Measurements from ENCODE around the gene UGT1A6.

The UGT1A6 gene

DNA sequence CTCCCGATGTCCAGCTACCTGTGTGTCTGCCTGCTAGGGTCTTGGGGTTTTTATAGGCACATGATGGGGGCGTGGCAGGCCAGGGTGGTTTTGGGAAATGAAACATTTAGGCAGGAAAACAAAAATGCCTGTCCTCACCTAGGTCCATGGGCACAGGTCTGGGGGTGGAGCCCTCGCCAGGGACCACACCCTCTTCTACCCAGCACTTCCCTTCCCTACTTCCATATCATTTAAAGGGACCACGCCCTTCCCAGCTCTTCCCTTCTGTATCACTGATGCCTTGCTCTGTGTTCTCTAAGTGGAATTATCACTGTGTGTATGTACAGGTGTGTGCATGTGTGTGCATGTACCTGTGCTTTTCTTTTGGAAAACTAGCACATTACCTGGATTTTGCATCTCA lies 73.7 kb downstream of the UGT1A6 start:
- no peak for DNase-seq (ENCODE audit: low read depth in 2 of 2)

DNA sequence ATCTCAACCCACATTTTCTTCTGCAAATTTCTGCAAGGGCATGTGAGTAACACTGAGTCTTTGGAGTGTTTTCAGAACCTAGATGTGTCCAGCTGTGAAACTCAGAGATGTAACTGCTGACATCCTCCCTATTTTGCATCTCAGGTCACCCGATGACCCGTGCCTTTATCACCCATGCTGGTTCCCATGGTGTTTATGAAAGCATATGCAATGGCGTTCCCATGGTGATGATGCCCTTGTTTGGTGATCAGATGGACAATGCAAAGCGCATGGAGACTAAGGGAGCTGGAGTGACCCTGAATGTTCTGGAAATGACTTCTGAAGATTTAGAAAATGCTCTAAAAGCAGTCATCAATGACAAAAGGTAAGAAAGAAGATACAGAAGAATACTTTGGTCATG lies 75.4 kb downstream of the UGT1A6 start:
- no peak for DNase-seq (ENCODE audit: low read depth in 2 of 2)

DNA sequence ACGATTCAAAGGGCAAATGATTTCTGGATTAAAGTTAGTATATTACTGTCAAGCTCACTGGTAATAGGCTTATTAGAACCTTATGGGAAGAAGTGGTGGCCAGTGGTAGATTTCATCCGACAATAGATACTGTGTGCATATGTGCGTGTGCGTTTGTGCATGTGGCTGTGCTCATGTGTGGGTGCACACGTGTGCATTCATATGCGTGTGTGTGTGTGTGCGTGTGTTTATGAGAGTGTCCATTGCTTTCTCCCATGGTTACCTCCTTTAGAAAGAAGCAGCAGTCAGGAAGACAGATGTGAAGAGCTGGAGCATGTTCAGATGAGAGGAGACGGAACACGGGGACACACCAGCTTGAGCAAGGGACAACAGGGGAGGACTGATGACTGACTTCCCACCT lies 76.6 kb downstream of the UGT1A6 start:
- DNase-seq (ENCODE audit: low read depth in 2 of 2): no peak

DNA sequence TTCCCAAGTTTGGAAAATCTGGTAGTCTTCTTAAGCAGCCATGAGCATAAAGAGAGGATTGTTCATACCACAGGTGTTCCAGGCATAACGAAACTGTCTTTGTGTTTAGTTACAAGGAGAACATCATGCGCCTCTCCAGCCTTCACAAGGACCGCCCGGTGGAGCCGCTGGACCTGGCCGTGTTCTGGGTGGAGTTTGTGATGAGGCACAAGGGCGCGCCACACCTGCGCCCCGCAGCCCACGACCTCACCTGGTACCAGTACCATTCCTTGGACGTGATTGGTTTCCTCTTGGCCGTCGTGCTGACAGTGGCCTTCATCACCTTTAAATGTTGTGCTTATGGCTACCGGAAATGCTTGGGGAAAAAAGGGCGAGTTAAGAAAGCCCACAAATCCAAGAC lies 79.5 kb downstream of the UGT1A6 start:
- no peak for DNase-seq (ENCODE audit: low read depth in 2 of 2)

GRCh38 chr2:233772583-233772982 lies 79.9 kb downstream of the UGT1A6 start:
- no peak for DNase-seq (ENCODE audit: low read depth in 2 of 2)

DNA sequence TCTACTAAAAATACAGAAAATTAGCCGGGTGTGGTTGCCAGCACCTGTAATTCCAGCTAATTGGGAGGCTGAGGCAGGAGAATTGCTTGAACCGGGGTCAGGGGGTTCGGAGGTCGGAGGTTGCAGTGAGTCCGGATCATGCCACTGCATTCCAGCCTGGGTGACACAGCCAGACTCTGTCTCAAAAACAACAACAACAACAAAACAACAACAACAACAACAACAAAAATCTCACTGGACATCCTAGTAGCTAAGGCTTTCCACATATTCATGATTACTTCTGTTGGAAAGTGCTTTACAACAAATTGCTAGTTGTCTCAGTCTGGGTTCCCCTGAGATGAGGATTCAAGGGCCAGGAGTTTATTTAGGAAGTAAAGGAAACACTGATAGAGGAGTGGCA lies 81.2 kb downstream of the UGT1A6 start:
- DNase-seq (ENCODE audit: low read depth in 2 of 2): no peak

GRCh38 chr2:233775414-233775813 lies 82.7 kb downstream of the UGT1A6 start:
- no peak for DNase-seq (ENCODE audit: low read depth in 2 of 2)

DNA sequence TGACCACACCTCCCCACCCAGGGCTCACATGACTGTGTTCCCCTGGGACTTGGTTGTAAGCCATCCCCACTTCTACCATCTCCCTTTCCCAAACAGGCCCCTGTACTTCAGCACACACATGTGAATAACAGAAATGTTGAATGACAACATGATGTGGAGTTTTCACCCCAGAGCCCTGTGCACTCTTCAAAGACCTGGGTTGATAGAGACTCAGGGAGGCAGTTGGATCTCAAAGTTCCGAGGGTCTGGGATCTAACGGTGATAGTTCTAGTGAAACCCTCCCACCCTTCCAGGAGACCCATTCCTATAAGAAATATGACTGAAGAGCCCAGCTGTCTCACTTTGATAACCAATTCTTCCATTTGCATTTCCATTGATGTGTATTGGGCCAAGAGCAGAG lies 85.3 kb downstream of the UGT1A6 start, which contains the start of gene MROH2A:
Gene MROH2A (plus strand): TSS at position 301 of the 400 bp plus-strand sequence. CDS start 1,029 bp downstream, outside the sequence.
- DNase-seq (ENCODE audit: low read depth in 2 of 2): no peak

DNA sequence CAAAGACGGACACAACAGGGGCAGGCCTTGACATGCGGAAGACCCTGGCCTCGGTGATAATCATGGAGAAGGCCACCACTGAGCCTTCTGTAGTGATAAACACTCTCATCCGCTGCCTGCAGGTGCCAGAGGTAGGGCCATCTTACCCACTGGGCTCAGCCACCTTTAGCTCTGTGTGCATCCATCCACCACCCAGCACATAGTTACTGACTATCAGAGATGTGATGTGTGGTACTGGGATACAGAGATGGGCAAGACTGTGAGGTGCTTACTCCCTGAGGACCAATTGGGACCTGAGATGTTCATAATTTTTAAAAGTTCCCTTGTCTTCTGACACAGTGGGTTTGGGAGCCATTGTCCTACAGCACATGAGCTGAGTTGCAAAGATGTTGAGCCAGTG lies 87.0 kb downstream of the UGT1A6 start:
- DNase-seq (ENCODE audit: low read depth in 2 of 2): no peak

GRCh38 chr2:233780771-233781170 lies 88.1 kb downstream of the UGT1A6 start:
- DNase-seq (ENCODE audit: low read depth in 2 of 2): no peak

GRCh38 chr2:233789554-233789953 lies 96.9 kb downstream of the UGT1A6 start:
- no peak for DNase-seq (ENCODE audit: low read depth in 2 of 2)

DNA sequence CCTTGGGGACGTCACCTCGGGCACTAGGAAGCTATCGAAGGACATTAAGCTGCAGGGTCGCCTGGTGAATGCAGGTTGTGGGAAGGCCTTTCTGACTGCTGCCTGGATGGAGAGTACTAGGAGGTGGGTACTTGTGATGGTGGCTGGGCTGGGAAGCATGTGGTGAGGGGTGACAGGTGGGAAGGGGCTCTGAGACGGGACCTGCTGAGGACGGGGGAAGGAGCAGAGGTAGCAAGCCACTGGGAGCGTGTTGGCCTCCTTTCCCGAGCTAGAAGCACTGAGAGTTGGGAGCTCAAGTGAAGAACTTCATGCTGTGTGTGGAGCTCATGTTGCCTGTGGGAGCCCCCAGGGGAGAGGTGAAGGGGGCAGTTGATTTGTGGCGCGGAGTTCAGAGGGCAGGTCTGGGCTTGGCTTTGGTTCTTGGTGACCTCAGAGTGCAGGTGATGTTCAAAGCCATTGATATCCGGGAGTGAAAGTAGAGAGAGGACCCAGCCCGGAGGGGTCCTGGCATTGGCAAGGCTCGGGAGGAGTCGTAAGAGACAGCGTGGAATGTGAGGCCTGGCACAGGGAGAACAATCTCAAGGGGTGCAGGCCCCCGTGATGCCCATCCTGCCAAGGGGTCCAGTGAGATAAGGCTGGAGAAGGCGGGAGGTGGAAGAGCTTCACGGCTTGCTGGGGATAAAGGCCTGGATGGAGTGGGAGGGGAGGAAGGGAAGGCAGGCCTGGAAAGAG lies 98.6 kb downstream of the UGT1A6 start:
- DNase-seq (ENCODE audit: low read depth in 2 of 2): no peak

DNA sequence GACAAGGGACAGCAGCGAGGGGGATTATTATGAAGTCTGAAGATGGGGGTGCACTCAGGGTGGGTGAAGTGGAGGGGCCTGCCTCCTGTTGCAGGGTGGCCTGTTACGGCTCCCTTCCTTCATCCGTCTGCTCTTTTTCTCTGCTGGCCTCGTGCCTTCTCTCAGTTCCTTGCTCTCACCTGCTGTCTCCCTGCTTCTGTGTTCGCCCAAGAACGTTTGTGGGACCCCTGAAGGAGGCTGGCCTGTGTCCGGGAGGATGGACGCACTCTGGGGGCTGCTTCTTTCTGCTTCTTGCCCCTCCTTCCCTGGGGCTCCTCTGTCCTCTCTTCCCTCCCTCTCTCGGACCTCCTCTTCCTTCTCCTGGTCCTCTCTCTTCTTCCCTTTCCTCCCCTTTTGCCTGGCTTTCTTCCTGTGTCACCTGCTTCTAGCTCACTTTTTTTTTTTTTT lies 99.2 kb downstream of the UGT1A6 start:
- DNase-seq (ENCODE audit: low read depth in 2 of 2): no peak

GRCh38 chr2:233792720-233793119 lies 100.0 kb downstream of the UGT1A6 start:
- no peak for DNase-seq (ENCODE audit: low read depth in 2 of 2)

DNA sequence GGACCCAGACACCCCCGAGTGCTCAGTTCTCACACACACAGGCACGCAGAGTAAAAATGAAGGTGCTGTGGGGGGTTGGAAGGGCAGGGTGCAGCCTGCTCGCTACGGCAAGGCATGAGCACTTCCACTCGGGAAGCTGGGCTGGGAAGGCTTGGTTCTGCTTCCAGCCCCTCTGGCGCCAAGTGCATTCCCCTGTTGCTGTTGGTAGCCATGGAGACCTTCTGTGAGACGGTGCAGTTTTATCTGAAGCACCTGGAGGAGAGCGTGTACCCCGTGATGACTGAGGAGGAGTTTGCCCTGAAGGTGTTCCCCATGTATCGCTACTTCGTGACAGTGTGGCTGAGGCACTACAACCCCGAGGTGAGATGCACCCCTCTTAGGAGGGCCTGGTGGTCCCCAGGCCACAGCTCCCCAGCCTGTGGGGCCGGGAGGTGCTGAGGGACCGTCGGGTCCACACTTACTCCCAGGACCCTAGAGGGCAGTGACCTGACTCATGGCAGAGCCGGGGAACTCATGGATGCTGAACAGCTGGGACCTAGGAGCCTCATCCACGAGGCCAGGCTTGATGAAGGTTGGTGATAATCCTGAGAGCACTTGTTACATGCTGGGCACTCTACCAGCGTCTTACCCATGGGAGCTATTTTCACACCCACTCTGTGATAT lies 100.9 kb downstream of the UGT1A6 start:
- DNase-seq (ENCODE audit: low read depth in 2 of 2): no peak

DNA sequence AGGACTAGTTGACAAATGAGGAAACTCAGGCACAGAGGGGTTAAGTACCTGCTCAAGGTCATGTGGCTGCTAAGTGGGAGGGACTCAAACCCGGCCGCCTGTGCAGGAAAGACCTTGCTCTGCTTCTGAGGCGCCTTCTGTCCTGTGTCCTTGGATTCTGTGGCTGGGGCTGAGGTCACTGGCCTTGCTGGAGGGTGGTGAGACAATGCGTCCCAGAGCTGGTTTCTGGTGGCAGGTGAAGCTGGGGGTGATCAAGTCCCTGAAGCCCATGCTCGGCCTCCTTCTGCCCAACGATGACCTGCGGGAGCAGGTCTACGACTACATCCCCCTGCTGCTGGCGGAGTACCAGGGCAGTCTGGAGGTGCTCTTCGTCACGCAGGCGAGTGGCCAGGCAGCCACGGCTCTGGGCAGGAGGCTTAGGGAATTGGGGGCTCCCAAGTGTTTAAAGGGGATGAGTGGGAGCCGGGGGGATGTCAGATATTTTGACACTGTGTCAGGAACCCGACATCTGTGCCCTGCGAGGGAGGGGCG lies 101.5 kb downstream of the UGT1A6 start:
- DNase-seq (ENCODE audit: low read depth in 2 of 2): no peak

DNA sequence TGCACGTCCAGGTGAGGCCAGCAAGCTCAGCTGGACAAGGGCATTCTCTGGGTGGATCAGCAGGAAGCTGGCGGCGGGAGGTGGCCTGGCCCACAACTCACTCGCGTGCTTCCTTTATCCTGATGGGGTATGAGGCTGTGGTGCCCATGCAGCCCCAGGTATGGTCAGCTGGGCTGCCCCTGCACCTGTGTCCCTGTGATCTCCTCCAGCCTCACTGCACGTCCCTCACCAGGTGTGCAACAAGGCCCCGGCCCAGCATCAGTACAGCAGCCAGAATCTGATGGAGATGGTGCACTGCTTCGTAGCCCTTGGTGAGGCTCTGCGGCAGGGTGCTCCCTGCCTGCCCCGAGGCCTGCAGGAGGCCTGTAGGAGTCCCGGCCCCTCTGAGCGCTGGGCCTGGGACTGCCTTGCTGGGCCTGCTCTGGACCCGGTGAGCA lies 103.1 kb downstream of the UGT1A6 start:
- no peak for DNase-seq (ENCODE audit: low read depth in 2 of 2)

GRCh38 chr2:233796254-233796653 lies 103.6 kb downstream of the UGT1A6 start:
- no peak for DNase-seq (ENCODE audit: low read depth in 2 of 2)

GRCh38 chr2:233798335-233799086 lies 105.8 kb downstream of the UGT1A6 start:
- no peak for DNase-seq (ENCODE audit: low read depth in 2 of 2)

- no peak for DNase-seq (ENCODE audit: low read depth in 2 of 2)
Observed at GRCh38 chr2:233799087-233799665, 106.5 kb downstream of the UGT1A6 start.

GRCh38 chr2:233799716-233800115 lies 107.0 kb downstream of the UGT1A6 start:
- no peak for DNase-seq (ENCODE audit: low read depth in 2 of 2)

DNA sequence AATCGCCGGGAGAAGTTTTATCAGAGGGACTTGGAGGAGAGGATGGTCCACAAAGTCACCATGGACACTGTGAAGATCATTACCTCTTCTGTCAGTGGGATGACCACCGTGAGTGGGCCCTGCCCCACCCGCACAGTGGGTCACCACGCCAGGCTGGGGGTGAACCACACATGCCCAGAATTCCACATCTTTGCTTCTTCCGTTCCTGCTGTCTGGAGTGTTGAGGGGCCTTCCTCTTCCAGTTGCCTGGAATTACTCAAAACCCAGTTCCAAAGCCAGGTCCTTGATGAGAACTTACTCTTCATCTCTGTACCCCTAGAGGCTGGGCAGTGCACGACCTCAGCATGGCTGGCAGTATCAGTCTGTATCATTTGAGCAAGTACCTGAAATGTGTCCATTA lies 107.5 kb downstream of the UGT1A6 start:
- DNase-seq (ENCODE audit: low read depth in 2 of 2): no peak
